DOHH2 (cell line): ENCODE results near the gene NFIA.

Source experiments
- H3F3A ChIP-seq: fragments of 200-600 bp; sonication (generic), shearing (Covaris generic); 2 replicates; pipeline ENCODE4 v1.6.0; 2016; ENCODE audit warnings: antibody characterized with exemption, mild to moderate bottlenecking; ENCODE audit not compliant: control insufficient read depth, insufficient read depth
- H3K27ac ChIP-seq: fragments of 200-600 bp; sonication (generic); 2 replicates; pipeline ENCODE4 v1.5.1; 2014; ENCODE audit warnings: low read depth, mild to moderate bottlenecking, low read length, moderate library complexity
- H3K27me3 ChIP-seq: fragments of 200-600 bp; sonication (generic); 2 replicates; pipeline ENCODE4 v1.6.1; 2014; ENCODE audit warnings: mild to moderate bottlenecking, low read length, mixed read lengths; ENCODE audit not compliant: control insufficient read depth
- H3K36me3 ChIP-seq: fragments of 200-600 bp; sonication (generic); 2 replicates; pipeline ENCODE4 v1.6.1; 2014; ENCODE audit warnings: mild to moderate bottlenecking, low read length, moderate library complexity, mixed read lengths; ENCODE audit not compliant: control insufficient read depth
- H3K4me1 ChIP-seq: fragments of 200-600 bp; sonication (generic); 2 replicates; pipeline ENCODE4 v1.6.1; 2014; ENCODE audit warnings: mild to moderate bottlenecking, low read length, mixed read lengths; ENCODE audit not compliant: control insufficient read depth
- H3K4me2 ChIP-seq: fragments of 200-600 bp; sonication (generic); 2 replicates; pipeline ENCODE4 v1.6.0; 2014; ENCODE audit warnings: mild to moderate bottlenecking, low read length, moderate library complexity
- H3K4me3 ChIP-seq: fragments of 200-600 bp; sonication (generic); 2 replicates; pipeline ENCODE4 v1.5.1; 2014; ENCODE audit warnings: mild to moderate bottlenecking, low read length, mixed read lengths
- H3K79me2 ChIP-seq: fragments of 200-600 bp; sonication (generic); 2 replicates; pipeline ENCODE4 v1.6.1; 2014; ENCODE audit warnings: mild to moderate bottlenecking, low read length, mixed read lengths; ENCODE audit not compliant: control insufficient read depth
- H3K9me2 ChIP-seq: fragments of 200-600 bp; sonication (generic); replicated peaks from 2 replicates; pipeline ENCODE4 v1.6.1; 2014; ENCODE audit warnings: mild to moderate bottlenecking, low read length, mixed read lengths; ENCODE audit not compliant: control insufficient read depth
- H3K9me3 ChIP-seq: fragments of 200-600 bp; sonication (generic); 2 replicates; pipeline ENCODE4 v1.6.1; 2014; ENCODE audit warnings: antibody characterized with exemption, low read length, mixed read lengths; ENCODE audit not compliant: control insufficient read depth, insufficient read depth
- H4K20me1 ChIP-seq: fragments of 200-600 bp; sonication (generic); 2 replicates; pipeline ENCODE4 v1.6.0; 2014; ENCODE audit warnings: low read depth, mild to moderate bottlenecking, antibody characterized with exemption, low read length, moderate library complexity; ENCODE audit not compliant: control insufficient read depth, insufficient read depth
- CTCF ChIP-seq: fragments of 200-600 bp; sonication (generic); IDR thresholded peaks from one replicate; pipeline ENCODE4 v1.5.1; 2014; ENCODE audit warnings: antibody characterized with exemption, mild to moderate bottlenecking, low read depth, low read length; ENCODE audit not compliant: poor library complexity, severe bottlenecking
- EZH2phosphoT487 ChIP-seq: fragments of 200-600 bp; sonication (generic); IDR thresholded peaks from 2 replicates; pipeline ENCODE4 v1.6.1; 2017; ENCODE audit warnings: borderline replicate concordance, mild to moderate bottlenecking, antibody characterized with exemption, low read length, moderate library complexity, mixed read lengths

Gene NFIA

GRCh38 chr1:61082311-61083012, at the start of gene NFIA:
Gene NFIA (plus strand): TSS chr1:61082561.
- Histone ChIP-seq H3K4me1 (peaks cover 55% of the 10 kb centered on the region), H3K9me2 (no peaks in the 10 kb centered on the region), H3K27ac (peak within 1 kb of the TSS; percentile 72), H3K27me3 (no peaks in the 10 kb centered on the region), H3K4me3 (peak within 1 kb of the TSS; percentile 92), H3F3A (peaks cover 37% of the 10 kb centered on the region), H4K20me1 (no peaks in the 10 kb centered on the region), H3K4me2 (peak within 1 kb of the TSS; percentile 98), H3K36me3 (peaks cover under 1% of the 10 kb centered on the region), H3K79me2 (peaks cover 54% of the 10 kb centered on the region), H3K9me3 (no peaks in the 10 kb centered on the region)
- TF ChIP-seq EZH2phosphoT487: no peak
- no peak for TF ChIP-seq CTCF

- Histone ChIP-seq H3K4me2 (no peak overlapping the region), H3K79me2 (no peaks in the 10 kb centered on the region), H3K36me3 (no peaks in the 10 kb centered on the region), H3K27ac (no peak overlapping the region), H3F3A (no peaks in the 10 kb centered on the region), H3K9me2 (no peaks in the 10 kb centered on the region), H3K27me3 (no peaks in the 10 kb centered on the region), H3K9me3 (no peaks in the 10 kb centered on the region), H3K4me3 (no peak overlapping the region), H4K20me1 (no peaks in the 10 kb centered on the region), H3K4me1 (no peaks in the 10 kb centered on the region)
- no peak for TF ChIP-seq EZH2phosphoT487
- TF ChIP-seq CTCF: no peak
These were observed 46.5 kb upstream of the NFIA start for GRCh38 chr1:61035880-61036279.

- peak overlapping the region; percentile 30; the same call in 1 of the 2 replicates for H3K4me2 ChIP-seq
- TF ChIP-seq EZH2phosphoT487: no peak
- TF ChIP-seq CTCF: no peak
These were observed 39.8 kb upstream of the NFIA start for GRCh38 chr1:61042466-61043009.

More at GRCh38 chr1:61042466-61043009, 39.8 kb upstream of the NFIA start:
- Histone ChIP-seq H3K27ac (no peak overlapping the region), H3K9me2 (no peaks in the 10 kb centered on the region), H3K36me3 (no peaks in the 10 kb centered on the region), H4K20me1 (no peaks in the 10 kb centered on the region), H3K4me1 (peaks cover 3% of the 10 kb centered on the region; the same call in 1 of the 2 replicates), H3K79me2 (no peaks in the 10 kb centered on the region), H3K27me3 (peaks cover 10% of the 10 kb centered on the region), H3F3A (no peaks in the 10 kb centered on the region), H3K9me3 (no peaks in the 10 kb centered on the region), H3K4me3 (no peak overlapping the region)
